Epithelial cell of esophagus (primary cell): Measurements from ENCODE around the gene CDK12.
A peak's percentile ranks its signal among the peaks of the same experiment; 100 is the strongest.

Source experiments
- DNase-seq: peaks from one replicate; pipeline ENCODE4 v3.0.0; 2010; ENCODE audit warnings: low read depth
- H3K4me3 ChIP-seq: 2 replicates; pipeline ENCODE4 v1.5.1; 2011; ENCODE audit warnings: mild to moderate bottlenecking, low read length, control low read depth
- TF ChIP-seq, protein P1 (sequence below): IDR thresholded peaks from 2 replicates; pipeline ENCODE4 v1.5.1; 2011; ENCODE audit warnings: low read depth, mild to moderate bottlenecking, low read length, control low read depth, inconsistent platforms; ENCODE audit not compliant: insufficient read depth; ENCODE audit errors: missing control alignments

The CDK12 gene

GRCh38 chr17:39564211-39564848, 103.0 kb downstream of the CDK12 start:
- TF ChIP-seq, protein P1, sequence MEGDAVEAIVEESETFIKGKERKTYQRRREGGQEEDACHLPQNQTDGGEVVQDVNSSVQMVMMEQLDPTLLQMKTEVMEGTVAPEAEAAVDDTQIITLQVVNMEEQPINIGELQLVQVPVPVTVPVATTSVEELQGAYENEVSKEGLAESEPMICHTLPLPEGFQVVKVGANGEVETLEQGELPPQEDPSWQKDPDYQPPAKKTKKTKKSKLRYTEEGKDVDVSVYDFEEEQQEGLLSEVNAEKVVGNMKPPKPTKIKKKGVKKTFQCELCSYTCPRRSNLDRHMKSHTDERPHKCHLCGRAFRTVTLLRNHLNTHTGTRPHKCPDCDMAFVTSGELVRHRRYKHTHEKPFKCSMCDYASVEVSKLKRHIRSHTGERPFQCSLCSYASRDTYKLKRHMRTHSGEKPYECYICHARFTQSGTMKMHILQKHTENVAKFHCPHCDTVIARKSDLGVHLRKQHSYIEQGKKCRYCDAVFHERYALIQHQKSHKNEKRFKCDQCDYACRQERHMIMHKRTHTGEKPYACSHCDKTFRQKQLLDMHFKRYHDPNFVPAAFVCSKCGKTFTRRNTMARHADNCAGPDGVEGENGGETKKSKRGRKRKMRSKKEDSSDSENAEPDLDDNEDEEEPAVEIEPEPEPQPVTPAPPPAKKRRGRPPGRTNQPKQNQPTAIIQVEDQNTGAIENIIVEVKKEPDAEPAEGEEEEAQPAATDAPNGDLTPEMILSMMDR = no peak
- no peak overlapping the region for H3K4me3 ChIP-seq
- no peak for DNase-seq

DNA sequence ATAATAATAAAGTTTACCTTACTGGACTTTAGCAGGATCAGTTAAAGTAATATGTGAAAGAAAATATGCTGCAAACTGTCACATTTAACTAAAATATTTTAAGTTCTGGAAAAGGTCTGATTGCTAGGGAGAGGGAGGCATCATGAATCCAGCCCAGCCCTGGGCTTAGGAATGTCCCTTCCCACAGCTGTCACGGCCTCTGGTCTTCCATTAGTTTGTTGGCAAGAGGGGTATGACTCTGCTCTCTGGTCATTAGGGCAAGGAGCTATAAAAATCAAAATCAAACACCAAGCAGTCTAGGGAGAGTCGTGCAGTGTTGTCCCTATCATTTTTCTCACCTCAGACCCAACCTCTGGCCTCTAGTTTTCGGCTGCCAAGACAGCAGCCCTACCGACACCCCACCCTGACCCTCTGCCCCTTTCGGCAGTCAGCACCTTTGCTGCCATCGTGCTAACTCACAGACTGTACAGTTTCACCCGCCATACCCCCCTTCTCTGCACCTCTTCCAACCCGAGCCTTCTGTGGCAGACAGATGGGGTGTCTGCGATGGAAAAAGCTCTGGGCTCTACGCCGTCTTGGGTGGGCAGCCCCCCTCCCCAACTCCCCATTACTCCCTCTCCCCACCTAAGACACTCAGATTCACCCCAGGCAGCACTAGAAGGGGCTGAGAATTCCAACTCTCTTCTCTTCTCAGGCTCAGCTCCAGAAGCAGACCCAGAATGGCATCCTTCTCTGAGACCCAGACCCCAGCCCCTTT, 105.0 kb downstream of the CDK12 start:
- TF ChIP-seq, protein P1 = no peak
- no peak for DNase-seq
- H3K4me3 ChIP-seq = no peak overlapping the region

DNA sequence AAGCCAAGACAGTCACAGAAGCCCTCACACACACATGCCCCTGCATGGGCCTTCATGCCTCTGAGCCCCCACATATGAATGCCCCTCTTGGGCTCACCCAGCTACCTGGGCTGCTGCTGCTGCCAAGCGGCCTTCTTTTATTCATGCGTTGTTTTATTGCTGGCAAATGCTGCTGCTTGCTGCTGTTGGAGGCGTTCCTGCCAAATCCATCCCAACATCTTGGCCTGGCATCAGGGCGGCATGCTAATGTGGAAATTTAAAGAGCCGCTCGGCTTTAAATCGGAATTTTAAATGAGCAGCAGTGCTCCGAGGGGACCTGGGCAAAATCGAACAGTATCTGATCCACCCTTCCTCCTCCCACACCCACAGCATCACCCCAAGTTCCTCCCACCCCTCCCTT, 107.4 kb downstream of the CDK12 start:
- no peak for DNase-seq
- TF ChIP-seq, protein P1 = no peak
- H3K4me3 ChIP-seq = no peak overlapping the region

DNA sequence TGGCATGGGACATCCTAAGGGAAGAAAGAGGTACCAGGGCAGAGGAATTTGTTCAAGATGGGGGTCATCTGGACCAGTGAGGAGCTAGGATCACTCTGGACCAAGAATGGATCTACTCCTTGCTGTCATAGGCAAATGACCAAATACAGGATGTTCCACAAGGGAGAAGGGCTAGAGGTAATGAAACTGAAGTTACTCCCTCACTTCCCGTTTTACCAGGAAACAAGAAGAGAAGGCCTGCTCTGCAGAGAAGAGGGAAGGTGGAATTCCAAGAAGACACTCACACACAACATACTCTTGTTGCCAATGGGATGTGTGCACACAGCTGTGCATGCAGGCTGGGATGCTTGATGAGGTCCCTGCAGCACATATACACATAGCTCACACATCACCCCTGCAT, 107.8 kb downstream of the CDK12 start:
- DNase-seq = no peak
- TF ChIP-seq, protein P1 = no peak
- no peak overlapping the region for H3K4me3 ChIP-seq

DNA sequence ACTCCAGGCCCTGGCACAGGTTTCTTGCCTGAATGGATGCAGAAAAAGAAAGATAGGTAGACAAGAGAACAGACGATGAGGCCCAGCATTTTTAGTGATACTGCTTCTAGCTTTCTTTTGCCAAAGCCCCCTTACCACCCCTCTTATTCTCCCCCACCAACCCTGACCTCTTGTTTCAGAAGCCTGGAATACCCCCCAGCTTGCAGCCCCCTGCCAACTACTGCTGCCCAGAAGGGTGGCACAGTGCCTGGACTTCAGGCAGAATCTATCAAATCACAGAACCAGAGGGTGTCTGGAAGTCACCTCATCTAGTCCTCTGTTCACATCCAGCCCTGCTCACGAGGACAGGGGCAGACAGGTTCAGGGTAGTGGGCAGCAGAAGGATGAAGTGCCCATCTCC, 110.8 kb downstream of the CDK12 start:
- no peak for DNase-seq
- no peak overlapping the region for H3K4me3 ChIP-seq
- TF ChIP-seq, protein P1 = no peak

GRCh38 chr17:39573447-39574298, 112.4 kb downstream of the CDK12 start:
- DNase-seq = peak; percentile 64

More at GRCh38 chr17:39573447-39574298, 112.4 kb downstream of the CDK12 start:
- TF ChIP-seq, protein P1 = no peak
- peak overlapping the region; percentile 54 for H3K4me3 ChIP-seq
